NOMO-1 treated with DMSO at 0.1 percent for 48 hours (cell line): ENCODE data around the gene EPB41L3.
"Not testable (repeated sequence)": the region's sequence is repeated elsewhere in the genome, so short reads cannot be mapped to it uniquely, and the experiment has no call there.

ENCODE experiments used
- DNase-seq: peaks from one replicate; lab custom pipeline; 2025; ENCODE audit not compliant: unreplicated experiment; lab: John Stamatoyannopoulos, UW

Gene EPB41L3

GRCh38 chr18:5532066-5532465, 11.7 kb downstream of the EPB41L3 start:
- no peak for DNase-seq

DNA sequence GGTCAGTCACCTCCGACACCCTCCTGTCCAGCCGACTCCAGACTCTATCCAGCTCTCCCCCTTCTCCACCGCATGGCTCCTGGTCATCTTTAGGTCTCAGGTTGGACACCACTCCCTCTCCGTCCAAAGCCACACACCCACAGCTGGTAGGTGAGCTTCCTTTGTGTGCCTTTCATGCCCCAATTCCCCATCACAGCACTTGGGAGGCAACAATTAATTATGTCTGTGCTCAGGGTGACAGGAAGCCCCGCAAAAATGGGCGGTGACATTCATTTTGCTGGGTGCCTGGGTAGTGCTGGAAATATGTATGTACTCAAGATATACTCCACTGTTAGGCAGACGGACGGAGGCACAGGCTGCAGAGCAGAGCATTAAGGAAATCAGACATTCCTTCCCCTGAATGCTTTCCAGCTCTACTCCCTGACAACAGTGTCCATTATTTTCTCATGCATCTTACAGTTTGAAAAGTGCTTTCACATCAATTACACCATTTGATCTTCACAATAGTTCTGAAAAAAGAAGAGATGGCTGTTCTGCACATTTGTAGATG, 13.1 kb downstream of the EPB41L3 start:
- no peak for DNase-seq

GRCh38 chr18:5529471-5529870, 14.3 kb downstream of the EPB41L3 start:
- peak; percentile 38 for DNase-seq

DNA sequence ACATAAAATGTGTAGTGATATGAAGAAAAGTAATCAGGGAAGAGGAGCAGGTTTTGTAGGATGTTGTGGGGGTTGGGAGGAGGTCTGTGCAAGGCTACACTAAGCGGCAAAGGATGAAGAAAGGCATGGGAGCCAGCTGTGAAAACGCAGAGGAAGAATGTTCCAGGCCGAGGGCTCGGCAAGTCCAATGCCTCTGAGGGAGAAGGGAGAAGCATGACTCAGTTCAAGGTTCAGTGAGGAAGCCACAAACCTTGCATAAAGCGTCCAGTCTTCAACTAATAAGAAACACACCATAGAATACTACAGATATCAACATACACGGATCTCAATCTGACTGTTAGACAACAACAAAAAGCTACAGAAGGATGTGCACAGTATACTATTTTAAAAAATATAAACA, 16.2 kb downstream of the EPB41L3 start:
- DNase-seq, result peak; percentile 45

GRCh38 chr18:5524660-5525059, 19.1 kb downstream of the EPB41L3 start:
- no peak for DNase-seq

DNA sequence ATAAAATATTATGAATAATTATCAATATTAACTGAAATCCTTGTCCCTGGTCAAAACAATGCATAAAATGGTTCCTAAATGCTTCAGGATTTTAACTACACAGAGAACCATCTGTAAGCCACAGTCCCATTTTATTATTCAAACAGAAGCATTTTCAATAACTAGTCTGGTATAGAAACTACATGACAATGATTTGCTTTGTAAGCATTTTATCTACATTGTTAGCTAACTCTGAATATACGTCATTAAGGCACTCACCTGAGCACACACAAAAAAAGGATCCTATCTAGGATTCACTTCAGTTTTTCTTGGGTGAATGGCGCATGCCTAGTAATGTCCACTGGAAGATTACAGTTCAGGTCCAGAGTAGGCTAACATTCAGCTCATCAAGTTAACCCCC, 22.8 kb downstream of the EPB41L3 start:
- no peak for DNase-seq

GRCh38 chr18:5520464-5520863, 23.3 kb downstream of the EPB41L3 start:
- DNase-seq, result no peak

DNA sequence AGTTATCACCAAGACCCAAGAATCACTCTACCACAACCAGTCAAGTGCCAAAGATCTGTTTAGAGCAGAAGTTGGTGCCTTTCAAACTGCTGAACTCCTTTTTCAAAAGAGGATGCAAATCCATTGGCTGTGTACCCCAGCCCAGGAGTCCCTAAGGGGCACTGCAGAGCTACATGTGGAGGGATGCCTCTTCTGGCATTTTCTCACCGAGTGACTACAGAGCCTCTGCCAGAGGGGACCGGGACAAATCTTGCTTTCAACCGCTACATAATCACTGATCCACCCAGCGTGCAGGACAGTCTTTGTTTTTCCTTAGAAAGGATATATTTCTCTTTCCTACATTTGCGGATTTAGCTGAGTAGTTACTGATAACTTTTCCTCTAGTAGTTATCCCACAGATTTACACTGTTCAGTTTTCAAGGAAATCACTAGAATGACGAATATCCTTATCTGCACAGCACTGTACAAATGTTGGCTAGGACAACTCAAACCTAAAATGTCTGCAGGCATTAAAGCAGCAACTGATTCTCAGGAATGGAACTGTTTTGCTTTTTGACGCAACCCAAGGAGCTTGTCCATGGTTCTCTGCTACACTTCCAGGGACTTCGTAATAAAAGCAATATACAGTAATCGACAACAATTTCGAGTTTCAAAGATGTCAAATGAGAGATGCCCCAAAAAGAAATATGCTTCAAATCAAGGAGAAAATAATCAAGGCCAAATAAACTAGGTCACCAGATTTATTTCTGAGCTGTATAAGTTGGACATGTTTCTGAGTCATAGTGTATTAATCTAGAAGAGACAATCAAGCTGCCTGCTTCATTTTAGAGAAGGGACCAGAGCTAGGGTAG, 24.1 kb downstream of the EPB41L3 start:
- no peak for DNase-seq

- no peak for DNase-seq
Measured at GRCh38 chr18:5518899-5519371, 24.9 kb downstream of the EPB41L3 start.

GRCh38 chr18:5518179-5518770, 25.5 kb downstream of the EPB41L3 start:
- no peak for DNase-seq

DNA sequence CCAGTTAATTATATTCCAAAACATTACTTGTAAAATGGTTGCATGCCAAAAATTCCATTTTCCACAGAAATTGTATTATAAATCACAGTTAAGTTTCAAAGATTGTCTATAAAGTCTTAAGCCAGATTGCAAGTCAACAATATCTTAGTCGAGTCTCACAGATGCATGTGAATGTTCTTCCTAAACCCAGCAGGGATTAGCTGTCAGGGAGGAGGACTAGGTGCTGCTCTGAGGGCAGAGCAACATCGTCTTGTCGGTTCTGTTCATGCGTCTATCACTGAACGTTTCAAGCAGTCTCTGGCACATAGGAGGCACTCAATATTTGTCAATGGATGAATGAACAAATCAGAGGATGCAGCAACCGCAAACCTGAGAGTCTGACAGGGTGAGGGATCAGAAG, 27.0 kb downstream of the EPB41L3 start:
- DNase-seq, result no peak

DNA sequence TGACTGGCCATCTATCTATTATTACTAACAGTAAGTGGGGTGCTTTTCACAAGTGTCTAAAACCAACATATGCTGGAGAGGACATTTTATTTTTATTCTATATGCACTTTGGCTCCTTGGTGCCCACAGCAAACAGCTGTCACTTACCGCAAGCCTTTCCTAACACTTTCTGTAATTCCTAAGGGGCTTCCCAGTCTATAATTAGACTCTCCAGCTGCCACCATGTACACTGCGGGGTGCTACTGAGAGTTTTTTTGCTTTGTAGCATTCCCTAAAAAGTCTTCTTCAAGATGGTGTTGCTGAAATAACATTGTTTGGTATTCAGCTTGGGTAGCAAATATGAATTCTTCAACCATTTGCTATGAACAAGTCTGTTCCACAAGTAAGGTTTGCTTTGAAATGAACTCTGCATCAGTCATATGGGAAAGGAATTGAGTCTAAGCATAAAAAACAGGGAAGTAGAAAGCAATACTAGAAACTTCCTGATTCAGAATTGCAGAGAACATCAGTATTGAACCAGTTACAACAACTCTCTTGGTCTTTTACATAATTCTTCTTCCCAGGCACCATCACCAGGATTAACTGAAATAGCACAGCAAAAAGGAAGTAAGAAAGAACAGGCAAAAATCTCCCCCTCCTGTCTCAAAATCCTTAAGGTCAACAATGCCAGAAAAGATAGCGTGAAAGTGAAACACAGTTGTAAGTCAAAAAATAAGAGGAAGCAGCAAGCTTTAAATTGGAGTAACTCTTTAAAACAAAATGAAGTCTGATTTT, 28.6 kb downstream of the EPB41L3 start:
- DNase-seq, result peak; percentile 91

GRCh38 chr18:5513947-5514346, 29.9 kb downstream of the EPB41L3 start:
- DNase-seq, result peak; percentile 37

DNA sequence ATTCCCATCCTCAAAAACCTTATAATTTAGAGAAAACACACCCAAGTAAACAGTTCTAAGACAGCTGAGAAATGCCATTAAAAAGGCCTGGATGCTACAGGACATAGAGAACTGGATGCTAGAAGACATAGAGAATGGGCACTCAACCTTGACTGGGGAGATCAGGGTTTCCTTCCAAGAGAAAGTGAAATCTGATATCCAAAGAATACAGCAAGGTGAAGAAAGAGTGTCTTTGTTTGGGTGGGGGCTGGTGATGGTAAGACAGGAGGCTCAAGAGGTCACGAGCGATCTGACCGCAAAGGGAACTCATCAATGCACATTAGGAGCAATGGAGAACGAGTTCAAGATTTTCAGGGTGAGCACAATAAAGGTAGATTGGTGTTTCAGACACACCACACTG, 31.6 kb downstream of the EPB41L3 start:
- DNase-seq, result no peak

DNA sequence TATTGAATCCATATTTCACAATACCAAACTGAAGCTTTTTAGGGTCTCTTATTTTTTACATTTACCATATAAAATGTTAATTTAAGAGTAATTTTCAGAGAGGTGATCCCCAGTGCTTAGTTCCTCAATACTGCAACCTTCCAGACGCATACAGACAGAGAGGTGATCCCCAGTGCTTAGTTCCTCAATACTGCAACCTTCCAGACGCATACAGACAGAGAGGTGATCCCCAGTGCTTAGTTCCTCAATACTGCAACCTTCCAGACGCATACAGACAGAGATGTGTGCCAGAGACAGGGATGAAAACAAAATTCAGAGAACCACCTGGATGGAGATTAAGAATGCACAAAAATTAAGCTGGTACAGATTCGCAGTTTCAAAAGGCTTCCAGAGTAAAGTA, 32.3 kb downstream of the EPB41L3 start:
- DNase-seq, result not testable (repeated sequence)

GRCh38 chr18:5510135-5510846, 33.5 kb downstream of the EPB41L3 start:
- DNase-seq, result no peak

DNA sequence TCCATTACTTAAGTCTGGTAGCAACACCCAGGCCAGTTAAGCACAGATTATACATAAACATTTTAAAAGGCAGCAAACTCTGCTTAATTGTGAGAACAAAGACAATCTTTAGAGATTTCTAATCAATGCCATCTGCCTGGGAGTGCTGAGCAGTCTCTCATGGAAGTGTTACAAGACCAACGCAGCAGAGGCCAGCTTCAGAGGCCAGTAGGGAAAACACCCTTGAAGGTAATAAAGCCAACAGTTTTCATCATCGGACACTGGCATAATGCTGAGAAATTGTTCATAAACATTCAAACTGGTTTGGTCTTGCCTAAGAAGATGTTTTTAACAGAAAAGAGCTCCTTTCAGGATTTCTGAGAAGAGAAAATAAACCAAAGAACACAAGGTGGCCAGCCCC, 35.0 kb downstream of the EPB41L3 start:
- DNase-seq, result no peak

- DNase-seq, result no peak
Measured at GRCh38 chr18:5507756-5508155, 36.0 kb downstream of the EPB41L3 start.

DNA sequence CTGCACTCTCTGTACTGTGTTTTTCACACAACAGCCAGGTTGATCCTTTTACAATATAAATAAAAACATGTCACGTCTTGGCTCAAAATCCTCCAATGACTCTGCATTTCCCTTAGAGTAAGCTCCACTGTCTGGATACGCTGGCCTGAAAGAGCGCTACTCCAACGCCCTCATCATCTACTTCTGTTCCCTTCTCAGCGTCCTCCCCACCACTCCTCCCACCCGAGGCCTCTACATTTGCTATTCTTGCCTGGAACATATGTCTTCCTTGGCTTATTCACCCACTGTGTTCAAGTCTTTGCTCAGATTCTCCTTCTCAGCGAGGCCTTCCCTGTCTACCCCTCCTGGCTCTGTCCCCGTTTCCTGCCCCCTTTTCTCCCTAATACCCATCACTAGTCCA, 37.6 kb downstream of the EPB41L3 start:
- no peak for DNase-seq

DNA sequence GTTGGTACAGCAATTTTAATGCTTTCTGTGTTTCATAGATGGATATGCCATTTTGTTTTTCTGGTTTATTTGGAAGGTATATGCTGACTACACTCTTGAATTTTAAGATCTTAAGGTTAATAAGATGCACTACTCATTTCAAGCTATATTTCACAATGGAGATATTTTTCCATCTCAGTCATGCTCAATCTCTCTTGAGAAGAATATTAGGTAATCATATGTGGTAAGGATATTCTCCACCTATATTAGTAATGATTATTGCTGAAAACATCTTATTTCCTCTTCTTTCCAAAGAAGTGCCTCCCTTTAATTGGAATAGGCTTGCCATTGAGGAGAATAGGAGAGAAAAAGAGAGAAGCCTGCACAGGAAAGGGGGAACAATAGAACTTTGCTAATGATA, 40.1 kb downstream of the EPB41L3 start:
- peak; percentile 19 for DNase-seq
